K562 (cell line): Measurements from ENCODE around the gene PRKCSH. TPM values are rescaled to one million over a fixed set of nuclear protein-coding genes. Genes with fewer than 3 reads are reported as not detected.
A peak's percentile ranks its signal among the peaks of the same experiment; 100 is the strongest.

ENCODE experiments used
- ADNP ChIP-seq: fragments of 200-800 bp; sonication (Bioruptor generic); IDR thresholded peaks from 2 replicates; pipeline ENCODE4 v1.6.1; 2016; ENCODE audit warnings: missing genetic modification characterization, missing compliant biosample characterization
- ARID2 ChIP-seq: fragments of 450-650 bp; IDR thresholded peaks from 2 replicates; pipeline ENCODE4 v1.6.1; 2017; ENCODE audit warnings: antibody characterized with exemption, mild to moderate bottlenecking
- BCL6 ChIP-seq: fragments of 250-450 bp; sonication (Bioruptor Pico); IDR thresholded peaks from 2 replicates; pipeline ENCODE4 v1.4.0; 2020
- BCOR ChIP-seq: fragments of 450-650 bp; IDR thresholded peaks from 2 replicates; pipeline ENCODE4 v1.6.1; 2016
- CBFA2T3 ChIP-seq: fragments of 450-650 bp; IDR thresholded peaks from 2 replicates; pipeline ENCODE4 v1.6.1; 2017
- CHD4 ChIP-seq: fragments of 200-600 bp; sonication (generic); IDR thresholded peaks from 3 replicates; pipeline ENCODE4 v1.6.1; 2012; ENCODE audit warnings: low read depth, mild to moderate bottlenecking, mixed read lengths, low read length, inconsistent platforms; ENCODE audit not compliant: insufficient read depth, insufficient replicate concordance, poor library complexity, severe bottlenecking
- E2F3 ChIP-seq: fragments of 250-450 bp; sonication (Bioruptor Pico); IDR thresholded peaks from 2 replicates; pipeline ENCODE4 v1.4.0; 2020; ENCODE audit warnings: mild to moderate bottlenecking
- EHMT2 ChIP-seq: fragments of 450-650 bp; IDR thresholded peaks from 2 replicates; pipeline ENCODE4 v1.6.1; 2018; ENCODE audit warnings: antibody characterized with exemption
- ESRRA ChIP-seq: fragments of 450-650 bp; IDR thresholded peaks from 2 replicates; pipeline ENCODE4 v1.6.1; 2014; ENCODE audit warnings: low read depth, mild to moderate bottlenecking, moderate library complexity, borderline replicate concordance
- FOXM1 ChIP-seq, 2 experiments: fragments of 450-650 bp in 1 of 2; sonication (generic) in 1 of 2; formaldehyde crosslinking in 1 of 2; IDR thresholded peaks; 2 replicates each; pipeline versions ENCODE4 v1.6.1 to v1.9.0; 2017 to 2022; ENCODE audit warnings: low read depth in 2 of 2, mild to moderate bottlenecking in 2 of 2, missing genetic modification reagents in 1 of 2, moderate library complexity in 1 of 2
- FUS ChIP-seq: fragments of 200-400 bp; formaldehyde crosslinking; optimal IDR thresholded peaks from 2 replicates; pipeline ENCODE3; 2017; ENCODE audit warnings: low read depth, low read length
- HLTF ChIP-seq: fragments of 450-650 bp; IDR thresholded peaks from 2 replicates; pipeline ENCODE4 v1.6.1; 2016
- HNRNPL ChIP-seq: fragments of 200-400 bp; formaldehyde crosslinking; IDR thresholded peaks from 2 replicates; pipeline ENCODE4 v1.6.1; 2017; ENCODE audit warnings: low read depth, mild to moderate bottlenecking, low read length
- HNRNPUL1 ChIP-seq: fragments of 200-400 bp; formaldehyde crosslinking; IDR thresholded peaks from 2 replicates; pipeline ENCODE4 v1.6.1; 2017; ENCODE audit warnings: low read length
- KLF13 ChIP-seq: fragments of 450-650 bp; IDR thresholded peaks from 2 replicates; pipeline ENCODE4 v1.6.1; 2016; ENCODE audit warnings: missing genetic modification characterization, low read depth, mild to moderate bottlenecking, missing compliant biosample characterization, moderate library complexity, borderline replicate concordance
- MAFK ChIP-seq: IDR thresholded peaks from 2 replicates; pipeline ENCODE4 v1.6.1; 2011; ENCODE audit warnings: low read length, improper control_type of control experiment
- NCOA1 ChIP-seq: fragments of 450-650 bp; IDR thresholded peaks from 2 replicates; pipeline ENCODE4 v1.6.1; 2016; ENCODE audit warnings: low read depth
- POLR2G ChIP-seq: fragments of 200-400 bp; formaldehyde crosslinking; IDR thresholded peaks from 2 replicates; pipeline ENCODE4 v1.6.1; 2017; ENCODE audit warnings: low read depth, mild to moderate bottlenecking, antibody characterized with exemption, low read length, moderate library complexity
- SMARCA4 ChIP-seq: fragments of 450-650 bp; IDR thresholded peaks from 2 replicates; pipeline ENCODE4 v1.6.1; 2016
- TAF9B ChIP-seq: fragments of 450-650 bp; IDR thresholded peaks from 2 replicates; pipeline ENCODE4 v1.6.1; 2018; ENCODE audit warnings: mild to moderate bottlenecking; ENCODE audit not compliant: partially characterized antibody
- TAL1 ChIP-seq: fragments of 450-650 bp; IDR thresholded peaks from 2 replicates; pipeline ENCODE4 v1.6.1; 2016; ENCODE audit warnings: mild to moderate bottlenecking
- TCF3 ChIP-seq: sonication (generic); formaldehyde crosslinking; IDR thresholded peaks from 2 replicates; pipeline ENCODE4 v1.4.0; 2020; ENCODE audit warnings: mild to moderate bottlenecking, missing genetic modification reagents
- THRAP3 ChIP-seq: fragments of 450-650 bp; IDR thresholded peaks from 2 replicates; pipeline ENCODE4 v1.6.1; 2016; ENCODE audit warnings: mild to moderate bottlenecking, inconsistent platforms, borderline replicate concordance
- ZKSCAN8 ChIP-seq: fragments of 200-800 bp; sonication (Bioruptor generic); IDR thresholded peaks from 2 replicates; pipeline ENCODE4 v1.6.1; 2016; ENCODE audit warnings: missing genetic modification characterization, missing compliant biosample characterization
- polyA plus RNA-seq, 8 experiments: library from polyadenylated mRNA; depleted of rRNA in 4 of 8; stranded (reverse) in 5 of 8; unstranded in 3 of 8; fragments of >200 nt; fragmentation: Nextera tagmentation in 2 of 8; fragmentation: Illumina TruSeq in 1 of 8; extraction: Ambion mirVana in 2 of 8; extraction: Trizol in 1 of 8; gene quantifications; 2 replicates each; pipeline versions ENCODE4 v1.2.1 to v1.2.3, GENCODE V29; 2011 to 2014; ENCODE audit warnings: inconsistent platforms in 1 of 8, missing spikeins in 1 of 8
- total RNA-seq, 7 experiments: library from RNA; depleted of rRNA in 6 of 7; stranded (reverse); fragments of >200 nt in 6 of 7; fragmentation: Illumina TruSeq in 2 of 7; extraction: Trizol in 2 of 7; gene quantifications; 2 replicates each; pipeline versions ENCODE4 v1.2.1 to v1.2.3, GENCODE V29; 2011 to 2021; ENCODE audit warnings: low replicate concordance in 1 of 7
- TF ChIP-seq, protein P1 (sequence below): fragments of 450-650 bp; conservative IDR thresholded peaks from 2 replicates; pipeline ENCODE4 v1.6.1; 2016; ENCODE audit warnings: missing genetic modification characterization, low read depth, mild to moderate bottlenecking, control low read depth, missing compliant biosample characterization
- TF ChIP-seq, protein P2 (sequence below): sonication (generic); IDR thresholded peaks from 2 replicates; pipeline ENCODE4 v1.6.1; 2016
- TF ChIP-seq, protein P3 (sequence below): fragments of 450-650 bp; IDR thresholded peaks from 2 replicates; pipeline ENCODE4 v1.7.0; 2016; ENCODE audit warnings: borderline replicate concordance

PRKCSH gene
- total and polyA plus RNA-seq, 9 of the 15 experiments (the other 6 are each of a cell fraction or from before 2014, with no cell fraction given) = 2.3 to 297 (median 48.1) TPM

DNA sequence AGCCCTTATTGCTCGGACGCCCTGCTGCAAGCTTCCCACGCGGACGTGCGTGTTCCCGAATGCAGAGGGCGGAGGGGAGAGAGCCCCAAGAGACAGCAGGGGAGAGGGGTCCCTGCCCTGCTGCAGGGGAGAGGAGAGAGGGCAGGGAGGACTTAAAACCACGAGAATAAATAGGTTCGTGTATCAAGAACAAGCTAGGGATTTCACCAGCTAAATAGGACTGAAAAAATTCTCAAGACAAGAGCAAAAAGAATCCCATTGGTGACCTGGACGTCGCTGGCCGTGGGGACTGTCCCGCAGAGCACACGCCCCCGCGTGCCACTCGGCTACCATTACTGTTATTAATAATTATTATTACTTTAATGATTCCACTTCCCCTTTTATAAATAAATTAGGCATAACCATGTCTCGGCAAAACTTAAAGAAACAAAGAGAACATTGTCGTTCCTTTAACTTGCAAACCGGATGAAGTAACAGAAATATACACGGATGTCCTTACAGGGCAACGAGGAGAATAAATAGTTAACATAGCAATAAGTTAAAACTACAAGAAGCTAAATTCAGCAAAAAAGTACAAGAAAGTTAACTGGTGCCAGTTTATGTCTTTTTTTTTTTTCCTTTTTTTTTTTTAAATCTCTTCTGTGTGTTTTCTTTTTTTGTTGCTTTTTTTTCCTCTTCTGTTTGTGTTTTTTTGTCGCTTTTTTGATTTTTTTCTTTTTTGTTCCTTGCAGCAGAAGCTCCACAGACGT is 16.6 kb downstream of the PRKCSH start (continued):
- TF ChIP-seq, protein P1, sequence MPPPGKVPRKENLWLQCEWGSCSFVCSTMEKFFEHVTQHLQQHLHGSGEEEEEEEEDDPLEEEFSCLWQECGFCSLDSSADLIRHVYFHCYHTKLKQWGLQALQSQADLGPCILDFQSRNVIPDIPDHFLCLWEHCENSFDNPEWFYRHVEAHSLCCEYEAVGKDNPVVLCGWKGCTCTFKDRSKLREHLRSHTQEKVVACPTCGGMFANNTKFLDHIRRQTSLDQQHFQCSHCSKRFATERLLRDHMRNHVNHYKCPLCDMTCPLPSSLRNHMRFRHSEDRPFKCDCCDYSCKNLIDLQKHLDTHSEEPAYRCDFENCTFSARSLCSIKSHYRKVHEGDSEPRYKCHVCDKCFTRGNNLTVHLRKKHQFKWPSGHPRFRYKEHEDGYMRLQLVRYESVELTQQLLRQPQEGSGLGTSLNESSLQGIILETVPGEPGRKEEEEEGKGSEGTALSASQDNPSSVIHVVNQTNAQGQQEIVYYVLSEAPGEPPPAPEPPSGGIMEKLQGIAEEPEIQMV (tag) = no peak
- TF ChIP-seq E2F3 (CRISPR knock-in tag) = no peak
- TF ChIP-seq BCL6 (CRISPR knock-in tag) = no peak
- no peak for TF ChIP-seq ESRRA
- TF ChIP-seq CHD4 = no peak
- TF ChIP-seq POLR2G = peak; percentile 38; the same call in 1 of the 2 replicates
- no peak for TF ChIP-seq ADNP
- TF ChIP-seq TAF9B = no peak
- 0 out of 2 replicates have a peak, but pooled peaks have one; percentile 37 for TF ChIP-seq SMARCA4
- no peak for TF ChIP-seq NCOA1
- 0 out of 2 replicates have a peak, but pooled peaks have one; percentile 26 for TF ChIP-seq THRAP3
- no peak for TF ChIP-seq TAL1
- no peak for TF ChIP-seq FOXM1 (IDR thresholded peaks at IDR 0.05; ENCODE audit: low read depth)
- no peak for TF ChIP-seq FOXM1 (CRISPR knock-in tag; IDR thresholded peaks at IDR 0.05; ENCODE audit: low read depth)
- TF ChIP-seq KLF13 (tag) = no peak
- TF ChIP-seq, protein P2, sequence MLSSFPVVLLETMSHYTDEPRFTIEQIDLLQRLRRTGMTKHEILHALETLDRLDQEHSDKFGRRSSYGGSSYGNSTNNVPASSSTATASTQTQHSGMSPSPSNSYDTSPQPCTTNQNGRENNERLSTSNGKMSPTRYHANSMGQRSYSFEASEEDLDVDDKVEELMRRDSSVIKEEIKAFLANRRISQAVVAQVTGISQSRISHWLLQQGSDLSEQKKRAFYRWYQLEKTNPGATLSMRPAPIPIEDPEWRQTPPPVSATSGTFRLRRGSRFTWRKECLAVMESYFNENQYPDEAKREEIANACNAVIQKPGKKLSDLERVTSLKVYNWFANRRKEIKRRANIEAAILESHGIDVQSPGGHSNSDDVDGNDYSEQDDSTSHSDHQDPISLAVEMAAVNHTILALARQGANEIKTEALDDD = no peak
- TF ChIP-seq MAFK = no peak
- TF ChIP-seq FUS = no peak
- 0 out of 2 replicates have a peak, but pooled peaks have one; percentile 24 for TF ChIP-seq HLTF
- no peak for TF ChIP-seq TCF3 (CRISPR knock-in tag)
- TF ChIP-seq CBFA2T3 = no peak
- 0 out of 2 replicates have a peak, but pooled peaks have one; percentile 19 for TF ChIP-seq ARID2
- TF ChIP-seq BCOR = 0 out of 2 replicates have a peak, but pooled peaks have one; percentile 8
- no peak for TF ChIP-seq HNRNPL
- no peak for TF ChIP-seq ZKSCAN8 (CRISPR knock-in tag)
- TF ChIP-seq EHMT2 = 0 out of 2 replicates have a peak, but pooled peaks have one; percentile 43
- TF ChIP-seq, protein P3, sequence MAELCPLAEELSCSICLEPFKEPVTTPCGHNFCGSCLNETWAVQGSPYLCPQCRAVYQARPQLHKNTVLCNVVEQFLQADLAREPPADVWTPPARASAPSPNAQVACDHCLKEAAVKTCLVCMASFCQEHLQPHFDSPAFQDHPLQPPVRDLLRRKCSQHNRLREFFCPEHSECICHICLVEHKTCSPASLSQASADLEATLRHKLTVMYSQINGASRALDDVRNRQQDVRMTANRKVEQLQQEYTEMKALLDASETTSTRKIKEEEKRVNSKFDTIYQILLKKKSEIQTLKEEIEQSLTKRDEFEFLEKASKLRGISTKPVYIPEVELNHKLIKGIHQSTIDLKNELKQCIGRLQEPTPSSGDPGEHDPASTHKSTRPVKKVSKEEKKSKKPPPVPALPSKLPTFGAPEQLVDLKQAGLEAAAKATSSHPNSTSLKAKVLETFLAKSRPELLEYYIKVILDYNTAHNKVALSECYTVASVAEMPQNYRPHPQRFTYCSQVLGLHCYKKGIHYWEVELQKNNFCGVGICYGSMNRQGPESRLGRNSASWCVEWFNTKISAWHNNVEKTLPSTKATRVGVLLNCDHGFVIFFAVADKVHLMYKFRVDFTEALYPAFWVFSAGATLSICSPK = 0 out of 2 replicates have a peak, but pooled peaks have one; percentile 20
- no peak for TF ChIP-seq HNRNPUL1
